Vagina (tissue), 2 donors: ENCODE results near the gene ZNF708.
"Not testable (repeated sequence)": the region's sequence is repeated elsewhere in the genome, so short reads cannot be mapped to it uniquely, and the experiment has no call there.

Experiments
- CTCF ChIP-seq, 3 experiments: fragments of 450-650 bp in 2 of 3; fragments of 200-600 bp in 1 of 3; sonication (generic) in 1 of 3; IDR thresholded peaks; one replicate each; pipeline ENCODE4 v1.5.1; 2017 to 2019; ENCODE audit warnings: antibody characterized with exemption in 3 of 3, mild to moderate bottlenecking in 2 of 3, moderate library complexity in 2 of 3
- POLR2A ChIP-seq, 2 donors: fragments of 450-650 bp; IDR thresholded peaks; one replicate each; pipeline ENCODE4 v1.6.1; 2017; ENCODE audit warnings: antibody characterized with exemption in 2 of 2, mild to moderate bottlenecking in 2 of 2, moderate library complexity in 2 of 2
- POLR2AphosphoS5 ChIP-seq, 2 donors: sonication (generic); formaldehyde crosslinking; IDR thresholded peaks; one replicate each; pipeline ENCODE4 v1.9.0; 2017; ENCODE audit warnings: antibody characterized with exemption in 2 of 2, mild to moderate bottlenecking in 2 of 2, low read depth in 1 of 2; ENCODE audit not compliant: insufficient read depth in 1 of 2

DNA sequence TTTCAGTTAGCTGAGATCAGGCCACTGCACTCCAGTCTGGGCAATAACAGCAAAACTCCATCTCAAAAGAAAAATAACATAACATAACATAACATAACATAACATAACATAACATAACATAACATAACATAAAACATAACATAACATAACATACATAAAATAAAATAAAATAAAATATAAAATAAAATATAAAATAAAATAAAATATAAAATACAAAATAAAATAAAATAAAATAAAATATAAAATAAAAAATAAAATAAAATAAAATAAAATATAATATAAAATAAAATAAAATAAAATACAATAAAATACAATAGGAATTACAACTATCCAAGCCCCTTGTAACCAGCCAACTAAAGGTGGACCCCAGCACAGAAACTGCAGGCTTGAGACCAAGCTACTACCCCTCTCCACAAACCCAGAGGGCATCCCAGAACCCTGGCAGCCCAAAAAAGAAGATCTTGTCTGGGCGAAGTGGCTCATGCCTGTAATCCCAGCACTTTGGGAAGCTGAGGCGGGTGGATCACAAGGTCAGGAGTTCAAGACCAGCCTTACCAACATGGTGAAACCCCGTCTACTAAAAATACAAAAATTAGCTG is 22.2 kb downstream of the ZNF708 start:
- not testable (repeated sequence) for TF ChIP-seq CTCF (IDR thresholded peaks at IDR 0.05); POLR2AphosphoS5 (IDR thresholded peaks at IDR 0.05; ENCODE audit: insufficient read depth in 1 of 2, low read depth in 1 of 2); POLR2A (IDR thresholded peaks at IDR 0.05)
